ENCODE measurements around the gene MILR1.

DNA sequence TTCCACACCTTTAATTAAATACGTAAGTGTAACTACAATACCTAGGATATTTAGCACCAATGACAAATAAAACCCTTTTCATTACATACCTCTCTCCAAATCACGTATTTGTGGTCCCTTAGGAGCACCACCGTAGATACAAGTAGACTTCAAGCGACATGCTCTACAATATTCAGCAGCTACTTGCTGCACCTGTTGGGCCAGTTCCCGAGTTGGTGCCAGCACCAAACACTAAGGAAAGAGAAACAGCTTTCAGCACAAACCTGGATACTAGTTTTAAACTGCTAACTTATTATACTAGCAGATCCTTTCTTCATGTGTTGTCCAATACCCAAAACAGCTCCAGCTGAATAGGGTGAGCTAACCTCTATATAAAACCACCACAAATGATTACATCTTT, 54.4 kb downstream of the MILR1 start:
- TF ChIP-seq, protein P1, sequence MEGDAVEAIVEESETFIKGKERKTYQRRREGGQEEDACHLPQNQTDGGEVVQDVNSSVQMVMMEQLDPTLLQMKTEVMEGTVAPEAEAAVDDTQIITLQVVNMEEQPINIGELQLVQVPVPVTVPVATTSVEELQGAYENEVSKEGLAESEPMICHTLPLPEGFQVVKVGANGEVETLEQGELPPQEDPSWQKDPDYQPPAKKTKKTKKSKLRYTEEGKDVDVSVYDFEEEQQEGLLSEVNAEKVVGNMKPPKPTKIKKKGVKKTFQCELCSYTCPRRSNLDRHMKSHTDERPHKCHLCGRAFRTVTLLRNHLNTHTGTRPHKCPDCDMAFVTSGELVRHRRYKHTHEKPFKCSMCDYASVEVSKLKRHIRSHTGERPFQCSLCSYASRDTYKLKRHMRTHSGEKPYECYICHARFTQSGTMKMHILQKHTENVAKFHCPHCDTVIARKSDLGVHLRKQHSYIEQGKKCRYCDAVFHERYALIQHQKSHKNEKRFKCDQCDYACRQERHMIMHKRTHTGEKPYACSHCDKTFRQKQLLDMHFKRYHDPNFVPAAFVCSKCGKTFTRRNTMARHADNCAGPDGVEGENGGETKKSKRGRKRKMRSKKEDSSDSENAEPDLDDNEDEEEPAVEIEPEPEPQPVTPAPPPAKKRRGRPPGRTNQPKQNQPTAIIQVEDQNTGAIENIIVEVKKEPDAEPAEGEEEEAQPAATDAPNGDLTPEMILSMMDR (conservative IDR thresholded peaks at IDR 0.05; ENCODE audit: low read depth in 2 of 2): no peak
- TF ChIP-seq JUNB (IDR thresholded peaks at IDR 0.05; ENCODE audit: unreplicated experiment): no peak
- TF ChIP-seq EZH2 (IDR thresholded peaks at IDR 0.05; ENCODE audit: low read depth, unreplicated experiment): no peak
- no peak for TF ChIP-seq CREB1 (CRISPR knock-in tag; IDR thresholded peaks at IDR 0.05; ENCODE audit: low read depth)
- TF ChIP-seq EZH2phosphoT487 (IDR thresholded peaks at IDR 0.05; ENCODE audit: unreplicated experiment): no peak
- TF ChIP-seq POLR2AphosphoS5 (IDR thresholded peaks at IDR 0.05; ENCODE audit: low read depth): no peak
